GM12891 (cell line): Measurements from ENCODE around the gene TSPAN9.

Experiments
- DNase-seq: peaks from one replicate; pipeline ENCODE4 v3.0.0; 2011; ENCODE audit warnings: low spot score; ENCODE audit not compliant: insufficient read length
- FAIRE-seq: peaks from 2 replicates; lab custom pipeline; 2011; peaks lifted over from hg19 to GRCh38; lab: Jason Lieb, UNC
- PAX5 ChIP-seq: IDR thresholded peaks from 2 replicates; pipeline ENCODE4 v1.6.1; 2011; ENCODE audit warnings: low read length, moderate library complexity, mild to moderate bottlenecking; ENCODE audit not compliant: insufficient read depth, severe bottlenecking
- POLR2A ChIP-seq: IDR thresholded peaks from 2 replicates; pipeline ENCODE4 v1.6.1; 2011; ENCODE audit warnings: low read depth, low read length, control low read depth
- POLR2AphosphoS5 ChIP-seq: IDR thresholded peaks from 2 replicates; pipeline ENCODE4 v1.6.1; 2011; ENCODE audit warnings: low read depth, low read length, control low read depth
- POU2F2 ChIP-seq: IDR thresholded peaks from 2 replicates; pipeline ENCODE4 v1.6.1; 2011; ENCODE audit warnings: low read depth, mild to moderate bottlenecking, control low read depth, low read length, moderate library complexity
- SPI1 ChIP-seq: IDR thresholded peaks from 2 replicates; pipeline ENCODE4 v1.6.1; 2011; ENCODE audit warnings: low read depth, low read length, control low read depth
- TAF1 ChIP-seq: IDR thresholded peaks from 2 replicates; pipeline ENCODE4 v1.6.1; 2011; ENCODE audit warnings: low read depth, low read length, control low read depth

The TSPAN9 gene

GRCh38 chr12:3193131-3193530, 116.0 kb downstream of the TSPAN9 start:
- TF ChIP-seq SPI1 (no peak), TAF1 (no peak), POLR2AphosphoS5 (no peak), POLR2A (no peak), PAX5 (no peak), POU2F2 (no peak)
- DNase-seq (no peak), FAIRE-seq (no peak)

GRCh38 chr12:3193755-3194154, 116.6 kb downstream of the TSPAN9 start:
- TF ChIP-seq POLR2AphosphoS5 = no peak
- TF ChIP-seq TAF1 = no peak
- no peak for TF ChIP-seq SPI1
- no peak for TF ChIP-seq PAX5
- TF ChIP-seq POLR2A = no peak
- TF ChIP-seq POU2F2 = no peak
- DNase-seq (no peak), FAIRE-seq (no peak)

- no peak for FAIRE-seq
- TF ChIP-seq TAF1 (no peak), PAX5 (no peak), POLR2A (no peak), POLR2AphosphoS5 (no peak), POU2F2 (no peak), SPI1 (no peak)
- DNase-seq = no peak
These were observed 118.2 kb downstream of the TSPAN9 start for GRCh38 chr12:3195337-3195736.

- FAIRE-seq (no peak), DNase-seq (no peak)
- TF ChIP-seq POLR2A (no peak), TAF1 (no peak), SPI1 (no peak), PAX5 (no peak), POLR2AphosphoS5 (no peak), POU2F2 (no peak)
These were observed 118.8 kb downstream of the TSPAN9 start for GRCh38 chr12:3195859-3196483.

GRCh38 chr12:3196488-3196887, 119.3 kb downstream of the TSPAN9 start:
- no peak for TF ChIP-seq TAF1
- TF ChIP-seq SPI1 = no peak
- no peak for TF ChIP-seq POLR2A
- no peak for TF ChIP-seq PAX5
- TF ChIP-seq POLR2AphosphoS5 = no peak
- no peak for TF ChIP-seq POU2F2
- no peak for FAIRE-seq
- no peak for DNase-seq

GRCh38 chr12:3197131-3197818, 120.1 kb downstream of the TSPAN9 start:
- DNase-seq = no peak
- no peak for FAIRE-seq
- TF ChIP-seq POLR2AphosphoS5 (no peak), TAF1 (no peak), SPI1 (no peak), POLR2A (no peak), POU2F2 (no peak), PAX5 (no peak)

GRCh38 chr12:3199551-3200031, 122.4 kb downstream of the TSPAN9 start:
- FAIRE-seq = no peak

GRCh38 chr12:3200032-3200617, 122.9 kb downstream of the TSPAN9 start:
- TF ChIP-seq POLR2AphosphoS5 = no peak
- no peak for TF ChIP-seq POU2F2
- no peak for TF ChIP-seq SPI1
- no peak for TF ChIP-seq TAF1
- no peak for TF ChIP-seq PAX5
- TF ChIP-seq POLR2A = no peak
- DNase-seq (no peak), FAIRE-seq (no peak)

More at GRCh38 chr12:3199551-3200031, 122.4 kb downstream of the TSPAN9 start:
- no peak for DNase-seq
- TF ChIP-seq POLR2A = no peak
- no peak for TF ChIP-seq TAF1
- no peak for TF ChIP-seq SPI1
- TF ChIP-seq PAX5 = no peak
- no peak for TF ChIP-seq POU2F2
- TF ChIP-seq POLR2AphosphoS5 = no peak

- FAIRE-seq = no peak
- no peak for DNase-seq
- TF ChIP-seq SPI1 (no peak), TAF1 (no peak), PAX5 (no peak), POLR2AphosphoS5 (no peak), POLR2A (no peak), POU2F2 (no peak)
These were observed 123.6 kb downstream of the TSPAN9 start for GRCh38 chr12:3200814-3201233.

- no peak for DNase-seq
- no peak for TF ChIP-seq TAF1
- TF ChIP-seq POLR2A = no peak
- TF ChIP-seq PAX5 = no peak
- TF ChIP-seq POLR2AphosphoS5 = no peak
- no peak for TF ChIP-seq SPI1
- TF ChIP-seq POU2F2 = no peak
- FAIRE-seq = no peak
These were observed 124.3 kb downstream of the TSPAN9 start for GRCh38 chr12:3201339-3202051.
